HG03108 (cell line): ENCODE measurements around the gene LYPD6.

ENCODE experiments used
- ATAC-seq: cut with Tn5 transposase; IDR thresholded peaks from one replicate; pipeline ENCODE4 v1.9.1; 2021; ENCODE audit warnings: moderate library complexity; ENCODE audit not compliant: unreplicated experiment

The LYPD6 gene

GRCh38 chr2:149346272-149346671 lies 15.9 kb downstream of the LYPD6 start:
- no peak for ATAC-seq

- ATAC-seq, result no peak
Observed at GRCh38 chr2:149348291-149348690, 17.9 kb downstream of the LYPD6 start.

- no peak for ATAC-seq
Observed at GRCh38 chr2:149353421-149353820, 23.0 kb downstream of the LYPD6 start.

- no peak for ATAC-seq
Observed at GRCh38 chr2:149355716-149356422, 25.5 kb downstream of the LYPD6 start.

- no peak for ATAC-seq
Observed at GRCh38 chr2:149357058-149357457, 26.7 kb downstream of the LYPD6 start.

GRCh38 chr2:149360106-149360505 lies 29.7 kb downstream of the LYPD6 start:
- no peak for ATAC-seq

- ATAC-seq, result no peak
Observed at GRCh38 chr2:149363958-149364357, 33.6 kb downstream of the LYPD6 start.

GRCh38 chr2:149364839-149365238 lies 34.5 kb downstream of the LYPD6 start:
- ATAC-seq, result no peak

- no peak for ATAC-seq
Observed at GRCh38 chr2:149365931-149366583, 35.7 kb downstream of the LYPD6 start.

GRCh38 chr2:149370061-149370775 lies 39.8 kb downstream of the LYPD6 start:
- no peak for ATAC-seq

GRCh38 chr2:149371476-149371875 lies 41.1 kb downstream of the LYPD6 start:
- ATAC-seq, result no peak

- ATAC-seq, result no peak
Observed at GRCh38 chr2:149375801-149376361, 45.5 kb downstream of the LYPD6 start.

GRCh38 chr2:149380205-149380604 lies 49.8 kb downstream of the LYPD6 start:
- ATAC-seq, result no peak

- ATAC-seq, result no peak
Observed at GRCh38 chr2:149383340-149383739, 53.0 kb downstream of the LYPD6 start.

- ATAC-seq, result no peak
Observed at GRCh38 chr2:149385350-149385749, 55.0 kb downstream of the LYPD6 start.

GRCh38 chr2:149387411-149387810 lies 57.0 kb downstream of the LYPD6 start:
- no peak for ATAC-seq

GRCh38 chr2:149388120-149388816 lies 57.9 kb downstream of the LYPD6 start:
- ATAC-seq, result no peak

- ATAC-seq, result no peak
Observed at GRCh38 chr2:149389506-149390167, 59.2 kb downstream of the LYPD6 start.

- ATAC-seq, result no peak
Observed at GRCh38 chr2:149393614-149394013, 63.2 kb downstream of the LYPD6 start.

GRCh38 chr2:149394864-149395263 lies 64.5 kb downstream of the LYPD6 start:
- ATAC-seq, result no peak
